ENCODE measurements around the gene ANKRD44.

ANKRD44 gene

GRCh38 chr2:197088694-197089093, 221.9 kb downstream of the ANKRD44 start:
- no peak for TF ChIP-seq REST (IDR thresholded peaks at IDR 0.05; ENCODE audit: insufficient read depth in 1 of 2, low read depth in 2 of 2, low read length in 2 of 2)

GRCh38 chr2:197086500-197086899, 224.1 kb downstream of the ANKRD44 start:
- TF ChIP-seq SIN3A (IDR thresholded peaks at IDR 0.05; ENCODE audit: borderline replicate concordance, insufficient read depth, low read length): no peak
- no peak for TF ChIP-seq TAF1 (IDR thresholded peaks at IDR 0.05; ENCODE audit: borderline replicate concordance, insufficient read depth, low read length)

GRCh38 chr2:197085665-197086064, 224.9 kb downstream of the ANKRD44 start:
- TF ChIP-seq REST (IDR thresholded peaks at IDR 0.05; ENCODE audit: insufficient read depth in 1 of 2, low read depth in 2 of 2, low read length in 2 of 2): no peak
- TF ChIP-seq SIN3A (IDR thresholded peaks at IDR 0.05; ENCODE audit: borderline replicate concordance, insufficient read depth, low read length): no peak
- TF ChIP-seq POLR2AphosphoS5 (IDR thresholded peaks at IDR 0.05; ENCODE audit: low read depth, low read length): no peak
- TF ChIP-seq FOXP2 (optimal IDR thresholded peaks at IDR 0.05; ENCODE audit: borderline replicate concordance, extremely low read depth, extremely low read length, insufficient read depth): no peak
- TF ChIP-seq TAF1 (IDR thresholded peaks at IDR 0.05; ENCODE audit: borderline replicate concordance, insufficient read depth, low read length): no peak

GRCh38 chr2:197081294-197081693, 229.3 kb downstream of the ANKRD44 start:
- TF ChIP-seq SIN3A (IDR thresholded peaks at IDR 0.05; ENCODE audit: borderline replicate concordance, insufficient read depth, low read length) (no peak), POLR2AphosphoS5 (IDR thresholded peaks at IDR 0.05; ENCODE audit: low read depth, low read length) (no peak), REST (IDR thresholded peaks at IDR 0.05; ENCODE audit: insufficient read depth in 1 of 2, low read depth in 2 of 2, low read length in 2 of 2) (no peak), FOXP2 (optimal IDR thresholded peaks at IDR 0.05; ENCODE audit: borderline replicate concordance, extremely low read depth, extremely low read length, insufficient read depth) (no peak), TAF1 (IDR thresholded peaks at IDR 0.05; ENCODE audit: borderline replicate concordance, insufficient read depth, low read length) (no peak)

- no peak for TF ChIP-seq TAF1 (IDR thresholded peaks at IDR 0.05; ENCODE audit: borderline replicate concordance, insufficient read depth, low read length)
- TF ChIP-seq FOXP2 (optimal IDR thresholded peaks at IDR 0.05; ENCODE audit: borderline replicate concordance, extremely low read depth, extremely low read length, insufficient read depth): no peak
- TF ChIP-seq SIN3A (IDR thresholded peaks at IDR 0.05; ENCODE audit: borderline replicate concordance, insufficient read depth, low read length): no peak
- TF ChIP-seq REST (IDR thresholded peaks at IDR 0.05; ENCODE audit: insufficient read depth in 1 of 2, low read depth in 2 of 2, low read length in 2 of 2): no peak
Measured at GRCh38 chr2:197080578-197081216, 229.9 kb downstream of the ANKRD44 start.

Data from PFSK-1 (cell line).